A549 (cell line): ENCODE measurements around the gene ANKRD39. TPM values are rescaled to one million over a fixed set of nuclear protein-coding genes. Genes with fewer than 3 reads are reported as not detected.

Experiments
- ATAC-seq, 2 experiments: fragments of 200-7000 bp in 1 of 2; fragments of >200 bp in 1 of 2; cut with Nextera tagmentation in 1 of 2; cut with Tn5 transposase in 1 of 2; 3 replicates each; pipeline versions ENCODE4 v1.8.0 to v1.9.1; 2018 to 2020; ENCODE audit warnings: mild to moderate bottlenecking in 1 of 2, moderate library complexity in 1 of 2
- CTCF ChIA-PET: fragments of 300-600 bp; sonication (Branson Sonifier 250); formaldehyde crosslinking; extraction: SDS; loops from one replicate; lab custom pipeline; 2021; ENCODE audit warnings: antibody characterized with exemption, inconsistent platforms; lab: Yijun Ruan, JAX
- POLR2A ChIA-PET: fragments of 350-600 bp; formaldehyde crosslinking; extraction: SDS; loops from one replicate; lab custom pipeline; 2021; ENCODE audit warnings: antibody characterized with exemption, inconsistent platforms; lab: Yijun Ruan, JAX
- DNase-seq, 2 experiments: peaks; one replicate each; pipeline versions ENCODE4 v3.0.0 to v3.0.0-alpha.2; 2011 to 2016; ENCODE audit warnings: low read depth in 1 of 2, low spot score in 1 of 2
- FAIRE-seq: peaks from 2 replicates; lab custom pipeline; 2011; peaks lifted over from hg19 to GRCh38; lab: Jason Lieb, UNC
- H3K27ac ChIP-seq, 2 experiments: fragments of >200 bp; sonication (Bioruptor Twin); formaldehyde crosslinking; 3 replicates each; pipeline ENCODE4 v1.5.1; 2016 to 2017
- H3K4me1 ChIP-seq: fragments of >200 bp; sonication (Bioruptor Twin); formaldehyde crosslinking; 3 replicates; pipeline ENCODE4 v1.6.1; 2016
- H3K4me2 ChIP-seq: fragments of >200 bp; sonication (Bioruptor Twin); formaldehyde crosslinking; 3 replicates; pipeline ENCODE4 v1.6.1; 2016
- H3K4me3 ChIP-seq: fragments of >200 bp; sonication (Bioruptor Twin); formaldehyde crosslinking; 3 replicates; pipeline ENCODE4 v1.5.1; 2016
- H3K9me3 ChIP-seq: fragments of >200 bp; sonication (Bioruptor Twin); formaldehyde crosslinking; 3 replicates; pipeline ENCODE4 v1.6.1; 2016
- CEBPB ChIP-seq, 2 experiments: fragments of >200 bp in 1 of 2; sonication (Bioruptor Twin) in 1 of 2; formaldehyde crosslinking in 1 of 2; IDR thresholded peaks; 2 replicates each; pipeline ENCODE4 v1.6.1; 2012 to 2016
- CHD4 ChIP-seq: fragments of 200-600 bp; sonication (generic); IDR thresholded peaks from 2 replicates; pipeline ENCODE4 v1.6.1; 2016; ENCODE audit warnings: antibody characterized with exemption, mild to moderate bottlenecking, borderline replicate concordance
- EHF ChIP-seq: fragments of 250-450 bp; sonication (Bioruptor Pico); IDR thresholded peaks from 2 replicates; pipeline ENCODE4 v1.5.0; 2020; ENCODE audit warnings: mild to moderate bottlenecking
- ESRRA ChIP-seq: fragments of 150-350 bp; IDR thresholded peaks from 2 replicates; pipeline ENCODE4 v1.6.1; 2014; ENCODE audit warnings: mild to moderate bottlenecking, low read length, borderline replicate concordance
- HDAC2 ChIP-seq: fragments of 200-600 bp; sonication (generic); IDR thresholded peaks from 2 replicates; pipeline ENCODE4 v1.6.1; 2016
- HOXA7 ChIP-seq: fragments of 250-450 bp; sonication (Bioruptor Pico); IDR thresholded peaks from 2 replicates; pipeline ENCODE4 v1.5.0; 2020; ENCODE audit warnings: mild to moderate bottlenecking, moderate library complexity
- HOXB5 ChIP-seq: fragments of 250-450 bp; sonication (Bioruptor Pico); IDR thresholded peaks from 2 replicates; pipeline ENCODE4 v1.5.0; 2020; ENCODE audit warnings: mild to moderate bottlenecking, moderate library complexity
- JUN ChIP-seq, 2 experiments: fragments of >200 bp; sonication (Bioruptor Twin); formaldehyde crosslinking; IDR thresholded peaks; 2 replicates in 1 of 2; 3 replicates in 1 of 2; pipeline ENCODE4 v1.6.1; 2016 to 2017
- POLR2AphosphoS2 ChIP-seq: conservative IDR thresholded peaks from 2 replicates; pipeline ENCODE4 v1.6.1; 2012; ENCODE audit warnings: low read length, improper control_type of control experiment, inconsistent platforms
- RAD21 ChIP-seq, 2 experiments: fragments of >200 bp in 1 of 2; sonication (Bioruptor Twin) in 1 of 2; formaldehyde crosslinking in 1 of 2; IDR thresholded peaks in 1 of 2; conservative IDR thresholded peaks in 1 of 2; 2 replicates in 1 of 2; 3 replicates in 1 of 2; pipeline ENCODE4 v1.6.1; 2012 to 2018; ENCODE audit warnings: inconsistent platforms in 1 of 2
- RARB ChIP-seq: fragments of 250-450 bp; sonication (Bioruptor Pico); IDR thresholded peaks from 2 replicates; pipeline ENCODE4 v1.8.0; 2021; ENCODE audit warnings: mild to moderate bottlenecking, moderate library complexity
- RCOR1 ChIP-seq: fragments of 150-350 bp; IDR thresholded peaks from 2 replicates; pipeline ENCODE4 v1.6.1; 2014; ENCODE audit warnings: antibody characterized with exemption, low read length, low read depth
- SMC3 ChIP-seq: fragments of >200 bp; sonication (Bioruptor Twin); formaldehyde crosslinking; IDR thresholded peaks from 3 replicates; pipeline ENCODE4 v1.6.1; 2018; ENCODE audit warnings: inconsistent platforms
- SREBF2 ChIP-seq: fragments of 450-650 bp; IDR thresholded peaks from 2 replicates; pipeline ENCODE4 v1.6.1; 2014; ENCODE audit warnings: mild to moderate bottlenecking, moderate library complexity
- TFCP2L1 ChIP-seq: fragments of 250-450 bp; sonication (Bioruptor Pico); IDR thresholded peaks from 2 replicates; pipeline ENCODE4 v1.5.0; 2021; ENCODE audit warnings: mild to moderate bottlenecking
- WGBS: methylation state at CpG from one replicate; pipeline ENCODE4 v1.1.6; 2017; ENCODE audit errors: missing lambda C conversion rate; 5-methylcytosine and 5-hydroxymethylcytosine counted together
- polyA plus RNA-seq, 4 experiments: library from polyadenylated mRNA; depleted of rRNA in 3 of 4; stranded (reverse); fragments of >200 nt; fragmentation: RNase III in 1 of 4; extraction: RNeasy Plus Mini Kit Qiagen cat#74134 plus additional on column Dnase treatment in 1 of 4; gene quantifications; 2 replicates in 3 of 4; 3 replicates in 1 of 4; pipeline ENCODE4 v1.2.3, GENCODE V29; 2011 to 2017
- TF ChIP-seq, protein P1 (sequence below): IDR thresholded peaks from 2 replicates; pipeline ENCODE4 v1.6.1; 2012; ENCODE audit warnings: low read depth, borderline replicate concordance
- TF ChIP-seq, protein P2 (sequence below): IDR thresholded peaks from 2 replicates; pipeline ENCODE4 v1.6.1; 2012
- TF ChIP-seq, protein P3 (sequence below): fragments of 250-450 bp; sonication (Bioruptor Pico); IDR thresholded peaks from 2 replicates; pipeline ENCODE4 v1.5.0; 2021; ENCODE audit warnings: mild to moderate bottlenecking, moderate library complexity, borderline replicate concordance
- TF ChIP-seq, protein P4 (sequence below): fragments of 150-350 bp; IDR thresholded peaks from 2 replicates; pipeline ENCODE4 v1.6.1; 2014; ENCODE audit warnings: low read depth, mild to moderate bottlenecking, low read length

The ANKRD39 gene
- polyA plus RNA-seq, 2 of the 4 experiments (the other 2 are of a cell fraction): 6.3 to 16.4 TPM

DNA sequence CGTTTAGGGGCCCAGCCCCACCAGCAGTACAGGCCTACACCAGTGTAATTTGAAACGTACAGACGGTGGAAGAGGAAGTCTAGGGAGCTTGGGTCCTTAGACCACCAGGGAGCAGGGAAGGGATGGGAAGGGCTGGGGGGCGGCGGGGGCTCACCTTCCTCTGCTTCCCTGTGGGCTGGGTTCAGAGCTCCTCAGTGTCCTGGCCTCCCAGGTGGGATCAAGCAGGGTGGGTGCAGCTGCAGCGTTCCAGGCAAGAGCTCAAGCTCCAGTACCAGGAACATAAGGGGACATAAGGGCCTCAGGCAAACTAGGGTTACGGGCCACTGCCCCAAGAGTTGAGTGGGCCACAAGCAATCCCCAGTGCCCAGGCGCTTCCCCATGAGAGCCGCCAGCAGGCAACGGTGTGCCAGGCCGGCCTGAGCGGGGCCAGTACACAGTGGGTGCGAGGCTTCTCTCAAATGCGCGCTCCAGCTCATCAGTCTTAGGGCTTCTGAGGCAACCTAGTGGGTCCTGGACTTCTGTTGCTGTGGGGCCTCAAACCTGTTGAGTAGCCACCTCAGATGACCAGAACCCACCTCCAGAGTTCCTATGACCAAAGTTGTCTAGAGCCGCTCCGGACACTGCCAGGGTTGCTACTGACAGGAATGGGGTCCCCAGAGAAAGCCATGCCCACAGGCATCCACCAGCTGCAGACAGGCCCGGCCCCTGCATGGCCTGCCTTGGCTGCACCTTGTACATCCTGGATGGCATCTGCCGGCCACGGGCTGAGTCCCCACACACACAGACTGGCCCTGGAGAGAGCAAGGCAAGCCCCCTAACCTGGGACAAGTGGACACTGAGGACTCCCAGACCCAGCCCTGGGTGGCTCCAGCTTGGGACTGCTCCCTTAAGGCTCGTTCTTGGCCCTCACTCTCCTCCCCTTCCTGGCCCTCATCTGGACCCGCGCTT lies 19.2 kb downstream of the ANKRD39 start (continued):
- TF ChIP-seq RCOR1 (no peak), EHF (CRISPR knock-in tag) (no peak)

DNA sequence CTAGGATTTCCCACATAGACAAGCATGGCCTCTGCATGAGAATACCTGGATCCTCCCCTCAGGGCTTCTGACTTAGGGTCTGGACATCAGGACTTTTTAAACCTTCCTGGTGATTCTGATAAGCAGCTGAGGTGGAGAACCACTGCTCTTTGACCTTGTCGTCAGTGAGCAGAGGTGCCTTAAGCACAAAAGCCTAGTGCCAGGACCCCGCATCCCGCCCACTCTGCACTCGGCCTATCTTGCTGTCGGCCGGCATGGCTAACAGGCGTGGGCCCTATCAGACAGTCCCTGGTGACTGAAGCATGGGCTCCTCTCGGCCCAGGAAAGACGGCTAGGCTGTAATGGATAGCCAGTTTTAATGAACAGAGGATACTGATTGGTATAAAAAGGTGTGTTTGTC lies 20.2 kb downstream of the ANKRD39 start:
- TF ChIP-seq SMC3 (no peak), HOXA7 (CRISPR knock-in tag) (no peak), SREBF2 (no peak), HDAC2 (no peak), JUN (IDR thresholded peaks at IDR 0.05) (no peak), POLR2AphosphoS2 (no peak), ESRRA (no peak), RARB (CRISPR knock-in tag) (no peak), CEBPB (IDR thresholded peaks at IDR 0.05) (no peak)
- TF ChIP-seq, protein P1, sequence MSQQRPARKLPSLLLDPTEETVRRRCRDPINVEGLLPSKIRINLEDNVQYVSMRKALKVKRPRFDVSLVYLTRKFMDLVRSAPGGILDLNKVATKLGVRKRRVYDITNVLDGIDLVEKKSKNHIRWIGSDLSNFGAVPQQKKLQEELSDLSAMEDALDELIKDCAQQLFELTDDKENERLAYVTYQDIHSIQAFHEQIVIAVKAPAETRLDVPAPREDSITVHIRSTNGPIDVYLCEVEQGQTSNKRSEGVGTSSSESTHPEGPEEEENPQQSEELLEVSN: no peak
- TF ChIP-seq, protein P2, sequence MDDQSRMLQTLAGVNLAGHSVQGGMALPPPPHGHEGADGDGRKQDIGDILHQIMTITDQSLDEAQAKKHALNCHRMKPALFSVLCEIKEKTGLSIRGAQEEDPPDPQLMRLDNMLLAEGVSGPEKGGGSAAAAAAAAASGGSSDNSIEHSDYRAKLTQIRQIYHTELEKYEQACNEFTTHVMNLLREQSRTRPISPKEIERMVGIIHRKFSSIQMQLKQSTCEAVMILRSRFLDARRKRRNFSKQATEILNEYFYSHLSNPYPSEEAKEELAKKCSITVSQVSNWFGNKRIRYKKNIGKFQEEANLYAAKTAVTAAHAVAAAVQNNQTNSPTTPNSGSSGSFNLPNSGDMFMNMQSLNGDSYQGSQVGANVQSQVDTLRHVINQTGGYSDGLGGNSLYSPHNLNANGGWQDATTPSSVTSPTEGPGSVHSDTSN: no peak
- DNase-seq: no peak
- Histone ChIP-seq H3K4me1 (peaks cover 12% of the 10 kb centered on the region), H3K4me2 (no peak overlapping the region), H3K9me3 (no peaks in the 10 kb centered on the region), H3K4me3 (no peak overlapping the region), H3K27ac (no peak overlapping the region)
- FAIRE-seq: no peak
- 93% methylated on average over 9 of the region's 9 CpGs for WGBS
- ChIA-PET CTCF (interaction anchor here (1.5 to 2.3 kb wide), 2 partner anchors 20 to 113 kb away, joined by 5 to 7 read pairs; partner anchors contain the start of gene ANKRD39), POLR2A (no interaction called here)
- no peak for ATAC-seq

DNA sequence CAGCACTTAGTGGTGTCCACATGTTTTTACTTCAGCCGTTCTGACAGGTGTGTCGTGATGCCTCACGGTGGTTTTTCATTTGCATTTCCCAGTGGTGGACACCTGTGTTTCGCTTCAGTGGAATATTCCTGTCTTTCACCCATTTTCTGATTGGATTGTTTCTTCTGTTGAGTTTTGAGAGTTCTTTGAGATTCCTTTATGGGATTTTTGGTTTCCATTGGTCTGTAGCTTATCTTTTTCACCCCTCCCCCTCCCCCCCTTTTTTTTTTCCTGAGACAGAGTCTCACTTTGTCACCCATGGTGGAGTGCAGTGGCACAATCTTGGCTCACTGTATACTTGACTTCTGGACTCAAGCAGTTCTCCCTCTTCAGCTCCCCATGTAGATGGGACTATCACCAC lies 22.0 kb downstream of the ANKRD39 start:
- FAIRE-seq (no peak), DNase-seq (no peak), ATAC-seq (no peak)
- ChIA-PET CTCF (interaction anchor here (1.6 kb wide), 1 partner anchor 116 kb away, joined by 5 read pairs; no protein-coding TSS in a partner anchor), POLR2A (interaction anchor here (0.6 kb wide), 1 partner anchor 20 kb away, joined by 3 read pairs; the partner anchor contains the start of gene CNNM3)
- no peak for TF ChIP-seq CHD4
- TF ChIP-seq SMC3: no peak
- no peak for TF ChIP-seq HOXB5 (CRISPR knock-in tag)
- no peak for TF ChIP-seq HOXA7 (CRISPR knock-in tag)
- no peak for TF ChIP-seq RAD21 (conservative IDR thresholded peaks at IDR 0.05 in 1 of 2, IDR thresholded peaks at IDR 0.05 in 1 of 2)
- TF ChIP-seq, protein P3, sequence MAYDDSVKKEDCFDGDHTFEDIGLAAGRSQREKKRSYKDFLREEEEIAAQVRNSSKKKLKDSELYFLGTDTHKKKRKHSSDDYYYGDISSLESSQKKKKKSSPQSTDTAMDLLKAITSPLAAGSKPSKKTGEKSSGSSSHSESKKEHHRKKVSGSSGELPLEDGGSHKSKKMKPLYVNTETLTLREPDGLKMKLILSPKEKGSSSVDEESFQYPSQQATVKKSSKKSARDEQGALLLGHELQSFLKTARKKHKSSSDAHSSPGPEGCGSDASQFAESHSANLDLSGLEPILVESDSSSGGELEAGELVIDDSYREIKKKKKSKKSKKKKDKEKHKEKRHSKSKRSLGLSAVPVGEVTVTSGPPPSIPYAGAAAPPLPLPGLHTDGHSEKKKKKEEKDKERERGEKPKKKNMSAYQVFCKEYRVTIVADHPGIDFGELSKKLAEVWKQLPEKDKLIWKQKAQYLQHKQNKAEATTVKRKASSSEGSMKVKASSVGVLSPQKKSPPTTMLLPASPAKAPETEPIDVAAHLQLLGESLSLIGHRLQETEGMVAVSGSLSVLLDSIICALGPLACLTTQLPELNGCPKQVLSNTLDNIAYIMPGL: no peak
- TF ChIP-seq, protein P4, sequence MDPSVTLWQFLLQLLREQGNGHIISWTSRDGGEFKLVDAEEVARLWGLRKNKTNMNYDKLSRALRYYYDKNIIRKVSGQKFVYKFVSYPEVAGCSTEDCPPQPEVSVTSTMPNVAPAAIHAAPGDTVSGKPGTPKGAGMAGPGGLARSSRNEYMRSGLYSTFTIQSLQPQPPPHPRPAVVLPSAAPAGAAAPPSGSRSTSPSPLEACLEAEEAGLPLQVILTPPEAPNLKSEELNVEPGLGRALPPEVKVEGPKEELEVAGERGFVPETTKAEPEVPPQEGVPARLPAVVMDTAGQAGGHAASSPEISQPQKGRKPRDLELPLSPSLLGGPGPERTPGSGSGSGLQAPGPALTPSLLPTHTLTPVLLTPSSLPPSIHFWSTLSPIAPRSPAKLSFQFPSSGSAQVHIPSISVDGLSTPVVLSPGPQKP: no peak
- TF ChIP-seq TFCP2L1: no peak
- TF ChIP-seq, protein P2: no peak
- H3K9me3 ChIP-seq: no peaks in the 10 kb centered on the region
- H3K4me3 ChIP-seq: no peak overlapping the region
- peaks cover 22% of the 10 kb centered on the region for H3K4me1 ChIP-seq
- no peak overlapping the region for H3K4me2 ChIP-seq
- over 99% methylated on average over 4 of the region's 4 CpGs for WGBS
- H3K27ac ChIP-seq: no peak overlapping the region
